Spleen (tissue), 7 donors: ENCODE measurements around the gene PLD5.

Experiments
- POLR2AphosphoS5 ChIP-seq, 3 donors: sonication (generic); formaldehyde crosslinking; IDR thresholded peaks; one replicate each; pipeline ENCODE4 v1.5.1; 2017; ENCODE audit warnings: antibody characterized with exemption in 3 of 3
- TF ChIP-seq, protein P1 (sequence below), 11 experiments: fragments of 200-600 bp in 7 of 11; fragments of 450-650 bp in 4 of 11; sonication (generic) in 4 of 11; IDR thresholded peaks in 8 of 11; conservative IDR thresholded peaks in 3 of 11; 1 replicate in 7 of 11; 2 replicates in 4 of 11; pipeline versions ENCODE4 v1.4.0 to v1.8.0; 2016 to 2021; ENCODE audit warnings: antibody characterized with exemption in 11 of 11, inconsistent platforms in 4 of 11, mild to moderate bottlenecking in 1 of 11
- donor health status: DM: no; HTN: no; CAD: no; lungs with moderate emphysema.
- donor health status: DM: no; HTN: no; CAD: no.
- donor health status: DM: no; HTN: no; CAD: no.

DNA sequence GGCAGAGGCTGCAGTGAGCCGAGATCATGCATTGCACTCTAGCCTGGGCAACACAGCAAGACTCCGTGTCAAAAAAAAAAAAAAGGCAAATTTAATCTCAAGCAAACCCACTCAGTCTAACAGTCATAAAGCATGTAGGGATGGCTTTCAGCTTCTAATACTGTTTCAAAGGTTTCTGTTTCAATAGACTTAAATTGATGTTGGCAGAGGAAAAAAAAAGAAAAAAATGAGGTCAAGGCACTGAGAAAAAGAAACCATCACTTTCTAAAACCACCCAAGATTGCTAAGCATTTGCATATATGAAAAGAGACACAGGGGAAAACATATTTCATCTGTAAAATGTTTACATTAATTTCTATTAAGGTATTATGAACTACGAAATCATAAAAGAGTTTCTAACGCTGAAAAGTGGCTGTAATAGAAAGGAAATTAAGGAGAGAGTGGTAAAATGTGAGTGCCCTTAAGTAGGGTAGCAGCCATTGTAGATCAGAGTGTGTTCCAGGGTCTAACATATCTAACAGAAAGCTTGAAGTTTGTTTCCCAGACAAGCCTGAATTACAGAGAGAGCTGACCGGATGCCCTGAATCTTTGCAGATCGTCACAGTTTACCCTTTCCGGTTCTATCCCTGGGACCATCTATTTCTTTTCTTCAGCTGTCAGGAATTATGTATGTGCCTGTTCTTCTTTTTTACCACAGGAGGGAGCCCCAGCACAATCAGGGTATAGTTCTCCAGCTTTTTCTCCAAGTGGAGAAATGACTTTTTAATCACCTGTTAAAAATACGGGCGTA, 70.0 kb downstream of the PLD5 start:
- TF ChIP-seq, protein P1, sequence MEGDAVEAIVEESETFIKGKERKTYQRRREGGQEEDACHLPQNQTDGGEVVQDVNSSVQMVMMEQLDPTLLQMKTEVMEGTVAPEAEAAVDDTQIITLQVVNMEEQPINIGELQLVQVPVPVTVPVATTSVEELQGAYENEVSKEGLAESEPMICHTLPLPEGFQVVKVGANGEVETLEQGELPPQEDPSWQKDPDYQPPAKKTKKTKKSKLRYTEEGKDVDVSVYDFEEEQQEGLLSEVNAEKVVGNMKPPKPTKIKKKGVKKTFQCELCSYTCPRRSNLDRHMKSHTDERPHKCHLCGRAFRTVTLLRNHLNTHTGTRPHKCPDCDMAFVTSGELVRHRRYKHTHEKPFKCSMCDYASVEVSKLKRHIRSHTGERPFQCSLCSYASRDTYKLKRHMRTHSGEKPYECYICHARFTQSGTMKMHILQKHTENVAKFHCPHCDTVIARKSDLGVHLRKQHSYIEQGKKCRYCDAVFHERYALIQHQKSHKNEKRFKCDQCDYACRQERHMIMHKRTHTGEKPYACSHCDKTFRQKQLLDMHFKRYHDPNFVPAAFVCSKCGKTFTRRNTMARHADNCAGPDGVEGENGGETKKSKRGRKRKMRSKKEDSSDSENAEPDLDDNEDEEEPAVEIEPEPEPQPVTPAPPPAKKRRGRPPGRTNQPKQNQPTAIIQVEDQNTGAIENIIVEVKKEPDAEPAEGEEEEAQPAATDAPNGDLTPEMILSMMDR (IDR thresholded peaks at IDR 0.05 in 8 of 11, conservative IDR thresholded peaks at IDR 0.05 in 3 of 11) = peak in 10 of 11 experiments; percentile 12 to 57 (median 44)
- TF ChIP-seq POLR2AphosphoS5 (IDR thresholded peaks at IDR 0.05) = no peak
